PC-9 (cell line): Measurements from ENCODE around the gene ZNF593OS.

Experiments used
- CTCF ChIP-seq: fragments of 200-600 bp; sonication (generic); conservative IDR thresholded peaks from 2 replicates; pipeline ENCODE4 v1.6.1; 2017; ENCODE audit warnings: mixed run types, antibody characterized with exemption, mild to moderate bottlenecking, moderate library complexity
- EZH2 ChIP-seq: fragments of 200-600 bp; sonication (generic); IDR thresholded peaks from 2 replicates; pipeline ENCODE4 v1.8.0; 2017; ENCODE audit warnings: antibody characterized with exemption, low read depth

GRCh38 chr1:26161415-26162219 is 10.0 kb downstream of the ZNF593OS start:
- no peak for TF ChIP-seq CTCF
- no peak for TF ChIP-seq EZH2
